ENCODE data around the gene EPN2. TPM values are rescaled to one million over a fixed set of nuclear protein-coding genes. Genes with fewer than 3 reads are reported as not detected.
"Not testable (repeated sequence)": the region's sequence is repeated elsewhere in the genome, so short reads cannot be mapped to it uniquely, and the experiment has no call there.

EPN2 gene
- total RNA-seq, 2 donors from 2014 or later: 28.8 to 67.7 TPM

GRCh38 chr17:19348081-19348650 is 111.0 kb downstream of the EPN2 start:
- H3K27me3 ChIP-seq (replicated peaks; ENCODE audit: insufficient read depth): no peaks in the 10 kb centered on the region
- DNase-seq (ENCODE audit: low spot score): no peak
- no peak overlapping the region for H3K4me3 ChIP-seq
- H3K9me3 ChIP-seq: no peaks in the 10 kb centered on the region
- H3K36me3 ChIP-seq: no peaks in the 10 kb centered on the region
- peaks cover 12% of the 10 kb centered on the region for H3K4me1 ChIP-seq (replicated peaks)
- no peak overlapping the region for H3K27ac ChIP-seq
- no peak for TF ChIP-seq POLR2AphosphoS5 (IDR thresholded peaks at IDR 0.05)
- no peak for TF ChIP-seq POLR2A (IDR thresholded peaks at IDR 0.05)
- TF ChIP-seq CTCF (IDR thresholded peaks at IDR 0.05): no peak
- 85% methylated on average over 9 of the region's 9 CpGs for WGBS
- intact Hi-C loops (cut with DNase I): no loop called here

GRCh38 chr17:19348806-19349205 is 111.6 kb downstream of the EPN2 start:
- no peak overlapping the region for H3K27ac ChIP-seq
- intact Hi-C loops (cut with DNase I): no loop called here
- no peaks in the 10 kb centered on the region for H3K36me3 ChIP-seq
- DNase-seq (ENCODE audit: low spot score): no peak
- peaks cover 12% of the 10 kb centered on the region for H3K4me1 ChIP-seq (replicated peaks)
- no peak overlapping the region for H3K4me3 ChIP-seq
- 97% methylated on average over 9 of the region's 9 CpGs for WGBS
- no peaks in the 10 kb centered on the region for H3K9me3 ChIP-seq
- no peaks in the 10 kb centered on the region for H3K27me3 ChIP-seq (replicated peaks; ENCODE audit: insufficient read depth)
- TF ChIP-seq POLR2AphosphoS5 (IDR thresholded peaks at IDR 0.05) (no peak), POLR2A (IDR thresholded peaks at IDR 0.05) (no peak), CTCF (IDR thresholded peaks at IDR 0.05) (no peak)

- 93% methylated on average over 11 of the region's 11 CpGs for WGBS
These were observed 116.2 kb downstream of the EPN2 start for GRCh38 chr17:19353401-19353800.

GRCh38 chr17:19354748-19355147 is 117.6 kb downstream of the EPN2 start:
- Histone ChIP-seq H3K9me3 (no peaks in the 10 kb centered on the region), H3K36me3 (no peaks in the 10 kb centered on the region), H3K27ac (no peak overlapping the region), H3K4me1 (replicated peaks) (no peaks in the 10 kb centered on the region), H3K4me3 (no peak overlapping the region), H3K27me3 (replicated peaks; ENCODE audit: insufficient read depth) (no peaks in the 10 kb centered on the region)
- no peak for TF ChIP-seq POLR2A (IDR thresholded peaks at IDR 0.05)
- WGBS: 81% methylated on average over 6 of the region's 6 CpGs
- intact Hi-C loops (cut with DNase I): no loop called here
- DNase-seq (ENCODE audit: low spot score): no peak

More at GRCh38 chr17:19353401-19353800, 116.2 kb downstream of the EPN2 start:
- H3K4me3 ChIP-seq; H3K9me3 ChIP-seq; H3K27ac ChIP-seq; H3K36me3 ChIP-seq; H3K4me1 ChIP-seq (replicated peaks); H3K27me3 ChIP-seq (replicated peaks; ENCODE audit: insufficient read depth); intact Hi-C loops (cut with DNase I); DNase-seq (ENCODE audit: low spot score): not testable (repeated sequence)

- no peaks in the 10 kb centered on the region for H3K27me3 ChIP-seq (replicated peaks; ENCODE audit: insufficient read depth)
- H3K4me1 ChIP-seq (replicated peaks): no peaks in the 10 kb centered on the region
- 89% methylated on average over 7 of the region's 7 CpGs for WGBS
- intact Hi-C loops (cut with DNase I): no loop called here
- H3K4me3 ChIP-seq: no peak overlapping the region
- no peak overlapping the region for H3K27ac ChIP-seq
- H3K9me3 ChIP-seq: no peaks in the 10 kb centered on the region
- no peak for DNase-seq (ENCODE audit: low spot score)
- H3K36me3 ChIP-seq: no peaks in the 10 kb centered on the region
- no peak for TF ChIP-seq CTCF (IDR thresholded peaks at IDR 0.05)
- TF ChIP-seq POLR2A (IDR thresholded peaks at IDR 0.05): no peak
- TF ChIP-seq POLR2AphosphoS5 (IDR thresholded peaks at IDR 0.05): no peak
These were observed 120.2 kb downstream of the EPN2 start for GRCh38 chr17:19357351-19357750.

GRCh38 chr17:19357761-19358160 is 120.6 kb downstream of the EPN2 start:
- WGBS: 81% methylated on average over 7 of the region's 7 CpGs
- Histone ChIP-seq H3K4me1 (replicated peaks) (no peaks in the 10 kb centered on the region), H3K27me3 (replicated peaks; ENCODE audit: insufficient read depth) (no peaks in the 10 kb centered on the region), H3K36me3 (no peaks in the 10 kb centered on the region), H3K9me3 (no peaks in the 10 kb centered on the region), H3K27ac (no peak overlapping the region), H3K4me3 (no peak overlapping the region)
- DNase-seq (ENCODE audit: low spot score): no peak
- intact Hi-C loops (cut with DNase I): no loop called here
- TF ChIP-seq POLR2A (IDR thresholded peaks at IDR 0.05) (no peak), CTCF (IDR thresholded peaks at IDR 0.05) (no peak), POLR2AphosphoS5 (IDR thresholded peaks at IDR 0.05) (no peak)
